GM21825 (cell line): ENCODE results near the gene FOXN3.
A peak's percentile ranks its signal among the peaks of the same experiment; 100 is the strongest.
"Not testable (repeated sequence)": the region's sequence is repeated elsewhere in the genome, so short reads cannot be mapped to it uniquely, and the experiment has no call there.

Experiments
- ATAC-seq: cut with Tn5 transposase; IDR thresholded peaks from one replicate; pipeline ENCODE4 v1.9.1; 2021; ENCODE audit warnings: mild to moderate bottlenecking, moderate library complexity; ENCODE audit not compliant: unreplicated experiment

FOXN3 gene

DNA sequence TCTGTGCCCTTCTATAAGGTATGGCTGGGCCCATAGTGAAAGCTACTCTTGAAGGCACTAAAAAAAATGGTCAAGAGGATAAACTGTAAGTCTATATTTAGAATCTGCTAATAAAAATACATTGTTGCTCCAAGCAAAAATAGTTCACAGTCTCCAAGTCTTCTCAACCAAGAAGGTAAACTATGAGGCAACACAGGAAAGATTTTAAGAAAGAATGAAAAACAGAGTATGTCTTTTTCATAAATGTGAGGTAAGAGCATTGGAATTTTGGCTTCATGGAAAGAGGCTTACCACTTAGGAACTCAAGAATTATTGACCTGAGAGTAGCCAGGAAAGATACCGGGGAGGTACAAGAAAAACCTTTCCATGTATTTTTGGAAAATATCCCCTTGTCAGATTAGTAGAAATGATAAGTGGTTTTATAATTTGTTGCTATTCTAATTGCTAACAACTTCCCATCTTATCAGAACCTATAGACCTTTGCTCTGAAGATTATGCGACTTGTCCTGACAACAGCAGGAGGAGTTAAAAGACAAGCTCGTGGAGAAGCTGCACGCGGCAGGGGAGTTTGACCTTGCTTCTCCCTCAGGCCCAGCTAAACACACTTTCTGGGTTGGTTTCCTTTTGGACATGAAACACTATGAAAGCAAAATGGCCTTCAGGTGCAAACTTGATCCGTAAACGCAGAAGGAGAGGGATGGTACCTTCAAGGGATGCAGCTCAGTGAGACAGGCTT lies 238.1 kb downstream of the FOXN3 start:
- ATAC-seq = no peak

DNA sequence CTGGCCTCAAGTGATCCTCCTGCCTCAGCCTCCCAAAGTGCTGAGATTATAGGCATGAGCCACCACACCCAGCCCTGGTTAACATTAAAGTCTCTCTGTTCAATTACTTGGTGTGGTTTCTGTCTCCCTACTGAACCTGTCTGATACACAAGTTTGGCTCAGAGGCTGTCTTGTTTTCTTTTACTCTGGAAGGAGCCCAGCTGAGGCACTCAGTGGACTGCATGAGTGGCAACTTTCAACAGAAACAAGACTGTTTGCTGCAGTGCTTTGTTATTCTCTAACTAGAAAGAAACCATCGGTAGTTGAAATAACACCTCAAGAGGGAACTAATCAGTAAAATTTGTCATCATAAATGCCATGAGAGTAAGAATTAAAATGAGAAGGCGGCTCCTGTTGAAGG lies 238.7 kb downstream of the FOXN3 start:
- ATAC-seq = no peak

DNA sequence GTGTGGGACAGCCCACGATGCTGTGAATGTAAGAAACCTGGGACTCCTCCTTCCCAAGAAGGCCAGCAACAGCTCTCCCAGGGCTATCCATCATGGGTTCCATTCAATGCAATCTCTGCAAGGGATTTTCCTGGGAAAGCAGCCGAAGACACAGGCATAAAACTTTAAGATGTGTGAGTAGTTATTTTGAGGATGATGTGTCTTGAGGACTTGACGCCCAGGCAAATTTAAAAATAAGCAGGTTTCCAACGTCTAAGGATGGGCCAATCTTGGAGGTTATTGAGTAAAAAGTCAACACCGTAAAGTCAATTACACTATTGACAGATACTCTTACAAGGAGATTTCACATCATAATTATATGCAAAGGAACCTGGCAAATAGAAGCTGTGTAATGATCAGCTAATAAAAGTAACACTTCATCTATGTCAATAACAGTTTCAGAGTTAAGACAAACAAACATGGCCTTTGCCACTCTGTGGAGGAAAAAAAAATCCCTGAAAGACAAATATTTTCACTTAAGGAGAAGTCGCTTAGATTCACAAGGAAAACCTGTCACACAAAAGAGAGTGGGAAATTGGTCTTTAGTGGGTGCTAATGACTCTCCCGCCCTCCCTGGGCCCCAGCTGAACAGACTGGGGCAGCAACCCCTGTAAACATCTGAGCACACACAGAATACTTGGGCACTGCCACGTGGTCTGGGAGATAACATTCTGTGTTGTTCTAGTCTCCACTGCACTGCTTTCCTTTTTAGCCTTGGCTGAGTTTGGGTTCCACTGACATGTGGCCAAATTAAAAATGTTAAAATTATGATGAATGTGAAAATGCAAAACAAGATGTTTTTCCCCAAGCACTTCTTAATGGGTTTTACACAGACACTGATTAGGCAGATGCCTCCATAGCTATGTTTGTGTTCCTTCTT lies 240.9 kb downstream of the FOXN3 start:
- ATAC-seq = no peak

DNA sequence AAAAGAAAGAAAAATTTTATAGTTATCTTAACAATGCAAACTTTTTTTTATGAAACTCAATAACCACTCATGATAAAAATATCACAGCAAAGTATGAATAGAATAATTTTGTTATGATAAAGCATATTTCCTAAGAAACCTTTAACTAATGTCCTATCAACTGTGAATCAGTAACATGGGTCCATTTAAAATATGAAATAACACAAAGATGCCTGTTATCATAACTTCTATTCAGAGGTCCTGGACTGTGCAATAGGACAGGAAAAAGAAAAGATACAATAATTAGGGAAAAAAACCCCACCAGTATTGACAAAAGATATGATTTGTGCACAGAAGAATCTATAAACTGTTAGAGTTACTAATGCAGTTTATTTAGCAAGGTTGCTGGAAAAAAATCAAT lies 245.4 kb downstream of the FOXN3 start:
- no peak for ATAC-seq

DNA sequence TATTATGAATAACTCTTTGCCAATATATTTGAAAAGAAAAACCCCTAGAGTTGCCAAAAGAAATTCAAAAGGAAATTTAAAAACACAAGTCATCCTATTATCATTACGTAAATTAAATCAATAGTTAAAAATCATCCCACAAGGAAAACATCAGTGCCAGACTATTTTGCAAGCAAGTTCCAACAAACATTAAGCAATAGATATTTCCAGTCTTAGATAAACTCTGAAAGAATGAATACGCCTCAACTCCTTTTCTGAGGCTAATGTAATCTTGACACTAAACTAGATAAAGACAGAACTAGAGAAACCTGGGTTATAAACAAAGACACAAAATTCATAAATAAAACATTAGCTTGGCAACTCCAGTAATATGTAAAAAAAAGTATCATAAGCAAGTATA lies 245.9 kb downstream of the FOXN3 start:
- no peak for ATAC-seq

DNA sequence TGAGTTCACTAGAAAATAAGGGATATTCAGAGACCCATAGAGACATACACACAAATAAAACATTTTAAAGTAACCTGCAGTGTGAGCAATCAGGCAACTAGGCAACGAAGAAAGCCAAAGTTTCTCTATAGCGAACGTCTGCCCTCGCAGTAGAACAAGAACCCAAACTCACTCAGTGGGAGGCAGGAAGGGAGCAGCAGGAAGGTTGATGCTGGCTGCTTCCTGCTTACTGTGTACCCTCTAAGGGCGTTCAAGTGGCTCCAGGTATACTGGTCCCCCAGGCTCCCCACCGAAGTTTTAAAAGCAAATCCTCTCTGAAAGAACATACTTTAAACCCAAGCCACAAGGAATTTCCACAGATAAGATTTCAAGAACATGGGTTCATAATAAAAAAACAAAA lies 249.3 kb downstream of the FOXN3 start:
- no peak for ATAC-seq

DNA sequence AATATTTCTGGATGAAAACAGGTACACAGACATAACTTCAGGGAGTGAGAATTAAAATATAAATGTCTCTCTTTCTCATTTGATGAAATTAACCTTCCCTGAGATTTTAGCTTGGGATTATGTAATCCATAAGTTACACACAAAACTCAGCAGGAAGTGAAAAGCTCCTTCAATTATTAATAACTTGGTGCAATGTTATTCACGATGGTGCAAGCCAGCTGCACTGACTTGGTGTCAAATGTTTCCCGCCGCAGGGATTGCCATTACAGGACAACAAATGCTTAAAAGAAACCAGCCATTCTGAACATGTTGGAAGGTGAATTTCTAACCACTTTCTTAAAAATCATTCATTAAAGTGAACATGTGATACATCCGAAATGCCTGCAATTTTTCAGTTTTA lies 250.4 kb downstream of the FOXN3 start:
- ATAC-seq = no peak

DNA sequence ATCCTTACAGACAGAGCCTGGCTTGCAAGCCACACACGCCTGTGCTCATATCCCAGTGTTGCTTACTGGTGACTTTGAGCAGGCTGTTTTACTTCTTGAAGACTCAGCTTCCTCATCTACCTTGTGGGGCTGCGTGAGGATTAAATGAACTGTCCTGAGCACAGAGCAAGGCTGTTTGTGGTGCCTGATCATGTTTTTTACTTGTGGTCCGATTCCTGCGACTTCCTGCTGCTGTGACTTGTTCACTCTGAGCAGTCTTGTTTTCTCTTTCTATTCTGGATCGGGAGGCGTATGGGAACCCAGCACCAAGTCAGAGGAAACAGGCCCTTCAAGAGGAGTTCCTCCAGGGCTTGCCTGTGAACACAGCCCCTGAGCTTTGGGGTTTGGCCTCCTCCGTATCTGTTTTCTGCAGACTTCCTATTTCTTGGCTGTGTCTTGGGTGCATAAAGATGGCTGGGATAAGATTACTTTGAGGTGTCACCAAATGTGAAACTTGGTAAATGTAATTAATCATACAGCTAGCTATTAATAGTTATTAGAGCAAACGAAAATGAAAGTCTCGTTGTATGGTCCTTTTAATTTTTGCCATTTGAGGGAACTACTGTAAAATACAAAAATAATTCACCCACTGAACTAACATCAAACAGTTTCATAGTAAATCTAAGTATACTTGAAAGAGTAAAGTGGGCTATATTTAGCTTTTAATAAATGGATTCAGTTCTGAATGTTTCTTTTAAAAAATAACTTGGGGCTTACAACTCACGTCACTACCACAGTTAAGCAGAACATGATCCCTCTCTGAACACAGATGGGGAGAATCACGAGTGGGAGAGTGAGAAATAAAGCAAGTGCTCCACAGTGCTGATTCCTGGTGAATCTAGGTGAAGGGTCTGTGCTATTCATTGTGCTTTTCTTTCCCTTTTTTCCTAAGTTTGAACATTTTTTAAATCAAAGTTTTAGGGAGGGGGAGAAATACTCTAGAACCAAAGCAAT lies 251.5 kb downstream of the FOXN3 start:
- ATAC-seq = peak; percentile 71

DNA sequence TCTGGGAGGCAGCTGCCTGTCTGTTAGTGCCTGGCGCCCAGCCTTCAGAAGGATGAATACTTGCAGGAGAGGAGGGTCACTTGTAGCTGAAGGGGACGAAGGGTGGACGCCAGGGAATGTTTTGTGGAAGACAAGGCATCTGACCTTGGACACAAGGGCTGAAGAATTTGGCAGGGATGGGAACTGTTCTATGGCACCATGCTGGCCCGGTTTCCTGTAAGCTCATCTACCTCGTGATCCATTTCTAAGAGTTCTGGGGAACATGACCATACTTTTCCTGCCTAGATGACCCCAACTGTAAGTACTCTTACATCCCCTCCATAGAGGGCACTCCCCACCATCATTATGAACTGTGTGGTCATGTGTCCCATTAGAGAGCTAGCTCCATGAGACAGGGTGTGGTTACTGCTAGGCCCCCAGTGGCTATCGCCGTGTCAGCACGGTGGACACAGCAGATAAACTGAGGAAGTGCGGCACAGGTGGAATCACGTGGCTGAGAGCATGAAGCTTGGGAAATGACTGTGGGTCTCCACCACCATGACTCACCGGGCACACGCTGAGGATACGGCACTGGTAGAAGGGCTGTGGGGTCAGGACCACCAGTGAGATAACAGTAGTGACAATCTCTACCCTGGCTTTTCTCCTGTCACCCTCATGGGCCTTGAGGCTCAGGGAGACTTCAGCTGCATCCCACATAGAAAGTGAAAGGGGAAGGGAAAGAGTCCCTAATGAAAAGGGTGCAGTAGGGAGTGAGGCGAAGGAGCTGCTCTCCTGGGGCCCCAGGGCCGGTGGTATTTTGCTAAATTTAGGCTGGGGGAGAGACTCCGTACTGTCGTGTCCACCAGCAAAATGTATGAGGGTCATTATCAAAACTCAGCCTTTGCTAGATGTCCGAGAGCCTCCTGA lies 252.6 kb downstream of the FOXN3 start:
- peak; percentile 35 for ATAC-seq

DNA sequence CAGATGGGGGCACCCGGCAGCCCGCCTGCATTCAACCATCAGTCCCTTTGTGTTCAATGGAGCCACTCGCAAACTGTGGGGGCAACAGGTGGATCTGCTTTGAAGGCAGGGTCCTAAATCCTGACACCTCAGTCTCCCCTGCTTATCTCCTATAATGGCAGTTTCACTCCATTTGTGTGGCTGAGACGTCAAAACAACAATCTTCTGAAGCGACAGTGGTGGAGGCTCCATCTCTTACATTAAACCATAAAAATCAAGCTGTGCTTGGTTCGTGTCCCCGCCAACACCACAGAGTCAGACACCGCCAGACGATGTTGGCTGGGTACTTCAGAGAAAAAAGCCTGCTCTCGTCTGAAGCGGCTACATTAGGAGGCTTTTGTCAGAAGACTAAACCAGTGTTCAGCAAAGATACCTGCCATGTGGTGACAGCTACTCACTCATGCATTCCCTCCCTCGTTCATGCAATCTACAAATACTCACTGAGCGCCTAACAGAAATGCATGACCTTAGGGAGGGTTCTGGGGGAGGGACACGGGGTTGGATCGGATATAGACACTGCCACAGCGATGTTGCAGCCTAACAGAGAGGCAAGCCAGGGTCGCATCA lies 253.9 kb downstream of the FOXN3 start:
- no peak for ATAC-seq

DNA sequence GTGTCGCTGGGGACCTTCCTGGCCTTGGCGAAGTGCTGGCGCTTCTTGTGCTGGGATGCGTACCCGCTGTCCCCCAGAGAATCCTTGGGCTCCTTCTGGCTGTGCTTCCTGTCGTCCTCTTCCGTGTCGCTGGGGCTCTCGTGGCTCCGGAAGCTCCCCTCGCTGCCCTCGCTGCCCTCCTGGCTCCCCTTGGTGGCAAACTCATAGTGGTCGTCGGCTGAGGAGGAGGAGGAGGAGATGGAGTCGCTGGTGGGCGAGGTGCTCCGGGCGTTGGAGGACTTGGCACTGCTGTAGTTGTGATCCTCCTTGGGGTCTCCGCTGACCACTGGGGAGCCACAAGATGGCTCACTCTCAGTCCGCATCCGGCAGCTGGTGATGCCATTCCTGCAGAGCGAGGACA lies 254.4 kb downstream of the FOXN3 start:
- ATAC-seq = no peak

DNA sequence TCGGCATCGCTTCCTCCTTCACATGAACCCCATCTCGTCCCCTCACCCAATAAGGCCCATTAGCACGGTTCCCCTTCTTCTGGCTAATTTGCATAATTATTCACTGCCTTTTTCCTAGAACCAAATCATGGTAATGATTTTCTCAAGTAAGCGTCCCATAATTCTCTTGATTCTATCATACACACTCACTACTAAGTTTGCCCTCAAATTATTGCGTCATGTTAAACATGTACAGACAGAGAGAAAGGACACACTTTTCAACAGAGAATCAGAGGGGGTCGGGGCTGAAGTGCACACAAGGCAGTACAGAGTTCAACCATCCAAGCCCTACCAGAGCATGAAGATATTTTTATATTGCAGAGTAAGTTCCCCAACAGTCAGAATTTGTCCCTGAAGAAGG lies 256.6 kb downstream of the FOXN3 start:
- ATAC-seq = no peak

DNA sequence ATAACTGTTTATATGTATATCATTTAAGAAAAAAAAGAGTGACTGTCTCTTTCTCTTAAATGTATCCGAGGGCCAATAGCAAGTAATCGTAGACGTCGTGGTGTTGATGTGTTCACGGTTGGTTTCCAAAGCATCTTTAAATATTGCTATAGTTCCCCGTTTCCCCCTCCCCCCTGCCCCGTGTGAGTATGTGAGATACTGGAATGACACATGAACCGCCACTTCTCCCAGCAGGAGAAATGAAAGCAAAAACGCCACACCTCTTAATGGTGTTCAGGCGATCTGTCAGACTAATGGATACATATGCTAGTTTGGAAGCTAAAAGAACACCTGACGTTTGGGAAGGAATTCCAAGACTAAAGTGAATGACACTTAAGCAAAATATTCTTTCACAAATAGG lies 258.3 kb downstream of the FOXN3 start:
- no peak for ATAC-seq

DNA sequence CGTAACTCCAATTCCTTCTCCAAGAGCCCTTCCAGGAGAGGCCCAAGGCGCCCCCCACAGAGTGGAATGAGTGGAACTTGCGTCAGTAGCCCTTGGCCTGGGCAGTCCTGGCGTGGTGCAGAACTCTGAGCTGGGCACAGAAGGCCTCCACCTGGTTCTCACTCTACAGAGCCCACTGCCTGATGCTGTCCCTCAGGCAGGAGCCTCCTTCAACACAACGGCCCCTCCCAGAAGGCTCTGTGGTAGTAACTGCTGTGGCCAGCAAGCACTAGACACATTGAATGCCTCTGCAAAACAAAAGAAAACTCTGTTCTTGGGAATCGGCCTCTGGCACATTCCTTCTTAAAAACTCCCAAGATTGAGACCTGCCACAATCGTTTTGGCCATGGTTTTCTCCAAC lies 258.9 kb downstream of the FOXN3 start:
- not testable (repeated sequence) for ATAC-seq

DNA sequence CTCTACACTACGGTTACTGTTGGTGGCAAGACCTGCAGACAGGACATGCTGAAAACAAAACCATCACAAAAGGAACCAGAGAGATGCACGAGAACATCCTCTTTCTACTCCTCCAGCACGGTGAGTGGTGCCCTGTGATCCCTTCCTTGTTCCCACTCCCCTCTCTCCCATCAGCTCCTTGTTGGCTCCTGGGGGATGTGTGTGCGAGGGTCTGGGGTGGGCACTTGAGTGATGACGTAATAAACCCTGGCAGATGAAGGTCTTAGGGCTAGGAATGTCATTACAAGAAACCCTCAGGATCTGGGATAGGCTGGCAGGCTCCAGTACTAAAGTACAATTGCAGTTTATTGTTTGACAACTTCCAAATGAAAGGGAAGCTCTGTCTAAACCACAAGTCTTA lies 261.5 kb downstream of the FOXN3 start:
- no peak for ATAC-seq

DNA sequence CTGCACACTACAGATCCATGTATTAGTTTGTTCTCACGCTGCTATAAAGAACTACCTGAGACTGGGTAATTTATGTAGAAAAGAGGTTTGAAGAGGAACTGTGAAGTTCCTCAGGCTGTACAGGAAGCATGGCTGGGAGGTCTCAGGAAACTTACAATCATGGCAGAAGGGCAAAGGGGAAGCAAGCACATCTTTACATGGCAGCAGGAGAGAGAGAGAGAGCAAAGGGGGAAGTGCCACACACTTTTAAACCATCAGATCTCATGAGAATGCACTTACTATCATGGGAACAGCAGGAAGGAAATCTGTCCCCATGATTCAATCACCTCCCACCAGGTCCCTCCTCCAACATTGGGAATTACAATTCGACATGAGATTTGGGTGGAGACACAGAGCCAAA lies 265.3 kb downstream of the FOXN3 start:
- not testable (repeated sequence) for ATAC-seq

DNA sequence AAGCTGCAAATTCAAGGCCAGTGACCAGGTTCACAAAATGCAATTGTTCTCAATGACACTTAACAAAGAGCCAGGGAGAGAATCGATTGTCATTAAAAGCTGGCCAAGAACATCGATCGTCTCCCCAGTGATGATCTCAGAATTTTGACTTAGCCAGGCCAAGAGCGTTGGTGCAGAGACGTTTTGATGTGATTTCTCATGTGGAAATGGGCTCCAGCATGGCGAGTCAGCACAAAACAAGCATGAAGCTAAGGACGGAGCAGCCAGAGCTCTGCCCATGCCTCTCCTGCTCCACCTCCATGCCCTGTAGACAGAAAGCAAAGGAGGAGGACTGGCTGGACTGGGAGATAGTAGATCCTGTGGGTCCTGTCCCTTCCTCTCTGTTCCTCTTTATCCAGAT lies 270.8 kb downstream of the FOXN3 start:
- no peak for ATAC-seq

DNA sequence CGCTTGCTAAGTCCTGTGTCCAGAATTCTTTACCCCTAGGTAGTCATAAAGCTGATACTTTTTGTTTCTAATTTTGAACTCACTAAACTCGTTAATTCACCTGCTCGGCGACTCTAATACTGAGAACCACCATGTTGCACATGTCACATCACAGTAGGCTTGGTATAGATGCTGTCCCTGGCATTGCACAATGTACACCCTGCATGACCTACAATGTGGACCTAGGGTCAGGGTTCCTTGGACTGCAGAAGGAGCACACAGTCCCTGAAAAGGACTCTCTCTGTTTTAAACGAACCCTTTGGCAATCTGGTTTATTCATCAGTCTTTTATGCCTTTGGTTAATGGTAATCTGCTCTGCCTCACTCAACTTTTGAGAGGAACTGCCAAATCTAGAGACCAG lies 272.4 kb downstream of the FOXN3 start:
- ATAC-seq = no peak

DNA sequence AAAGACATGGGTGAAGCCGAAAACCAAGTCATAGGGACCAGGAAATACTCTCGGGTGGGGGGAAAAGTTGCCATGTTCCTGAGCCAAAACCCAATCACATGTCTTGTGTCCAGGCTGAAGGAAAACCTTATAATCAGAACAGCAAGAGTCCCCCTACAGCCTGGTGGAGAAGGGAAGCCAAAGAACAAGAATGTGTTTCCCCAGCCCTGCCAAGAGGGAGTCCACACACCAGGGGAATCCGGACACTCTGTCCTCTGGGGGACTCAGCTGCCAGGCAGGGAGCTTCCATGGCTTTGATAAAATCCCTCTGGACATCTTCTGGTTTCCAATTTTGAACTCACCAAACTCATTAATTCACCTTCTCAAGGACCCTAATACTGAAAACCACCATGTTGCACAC lies 273.0 kb downstream of the FOXN3 start:
- ATAC-seq = no peak

DNA sequence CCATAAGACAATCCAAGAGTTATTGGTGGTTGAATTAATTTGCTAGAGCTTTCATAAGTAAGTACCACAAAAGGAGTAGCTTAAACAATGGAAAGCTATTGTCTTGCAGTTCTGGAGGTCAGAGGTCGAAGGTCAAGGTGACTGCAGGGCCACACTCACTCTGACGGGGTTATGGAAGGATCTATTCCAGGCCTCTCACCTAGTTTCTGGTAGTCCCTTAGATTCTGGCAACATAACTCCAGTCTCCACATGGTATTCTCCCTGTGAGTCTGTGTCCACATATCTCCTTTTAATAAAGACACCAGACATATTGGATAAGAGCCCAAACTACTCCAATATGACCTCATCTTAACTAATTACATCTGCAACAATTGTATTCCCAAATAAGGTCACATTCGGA lies 273.4 kb downstream of the FOXN3 start:
- no peak for ATAC-seq
